GM12878 (cell line): Measurements from ENCODE around the gene RALGPS2.

ENCODE experiments used
- ATF7 ChIP-seq: fragments of 450-650 bp; IDR thresholded peaks from 2 replicates; pipeline ENCODE4 v1.6.1; 2016; ENCODE audit warnings: low read depth, mild to moderate bottlenecking
- CTCF ChIP-seq, 3 experiments: IDR thresholded peaks in 2 of 3; conservative IDR thresholded peaks in 1 of 3; 2 replicates each; pipeline ENCODE4 v1.5.1; 2011; ENCODE audit warnings: low read depth in 3 of 3, low read length in 3 of 3, mild to moderate bottlenecking in 3 of 3, control low read depth in 2 of 3, moderate library complexity in 2 of 3, inconsistent platforms in 1 of 3, mixed read lengths in 1 of 3; ENCODE audit not compliant: control insufficient read depth in 2 of 3, insufficient read depth in 1 of 3; ENCODE audit errors: extremely low read depth in 1 of 3
- EP300 ChIP-seq, 2 experiments: fragments of 150-350 bp in 1 of 2; IDR thresholded peaks; 2 replicates each; pipeline ENCODE4 v1.6.1; 2011 to 2012; ENCODE audit warnings: low read depth in 2 of 2, low read length in 2 of 2, borderline replicate concordance in 1 of 2, improper control_type of control experiment in 1 of 2, inconsistent platforms in 1 of 2; ENCODE audit not compliant: control insufficient read depth in 1 of 2
- EZH2 ChIP-seq: IDR thresholded peaks from 2 replicates; pipeline ENCODE4 v1.6.1; 2012; ENCODE audit warnings: low read depth, mild to moderate bottlenecking, control low read depth, inconsistent platforms, low read length, borderline replicate concordance; ENCODE audit not compliant: control insufficient read depth
- POLR2A ChIP-seq: IDR thresholded peaks from 2 replicates; pipeline ENCODE4 v1.6.1; 2011; ENCODE audit warnings: low read depth, mild to moderate bottlenecking, low read length
- SREBF1 ChIP-seq: IDR thresholded peaks from 2 replicates; pipeline ENCODE4 v1.6.1; 2012; ENCODE audit warnings: mild to moderate bottlenecking, low read length
- SUZ12 ChIP-seq: fragments of 200-600 bp; sonication (generic); IDR thresholded peaks from one replicate; pipeline ENCODE4 v1.6.1; 2018; ENCODE audit warnings: antibody characterized with exemption, mild to moderate bottlenecking; ENCODE audit not compliant: unreplicated experiment
- TBL1XR1 ChIP-seq: IDR thresholded peaks from 2 replicates; pipeline ENCODE4 v1.6.1; 2012; ENCODE audit warnings: low read depth, low read length, improper control_type of control experiment
- YY1 ChIP-seq: IDR thresholded peaks from 2 replicates; pipeline ENCODE4 v1.6.1; 2011; ENCODE audit warnings: low read depth, mild to moderate bottlenecking, low read length
- ZNF274 ChIP-seq: IDR thresholded peaks from one replicate; pipeline ENCODE4 v1.8.0; 2011; ENCODE audit not compliant: insufficient read length, insufficient read depth
- ZSCAN29 ChIP-seq: fragments of 450-650 bp; IDR thresholded peaks from 2 replicates; pipeline ENCODE4 v1.6.1; 2017; ENCODE audit warnings: mild to moderate bottlenecking, moderate library complexity

GRCh38 chr1:178926046-178926445 lies 201.0 kb downstream of the RALGPS2 start:
- TF ChIP-seq ATF7 (no peak), EP300 (IDR thresholded peaks at IDR 0.05; ENCODE audit: borderline replicate concordance in 1 of 2, control insufficient read depth in 1 of 2, low read depth in 2 of 2, low read length in 2 of 2) (no peak), ZNF274 (no peak), CTCF (IDR thresholded peaks at IDR 0.05 in 2 of 3, conservative IDR thresholded peaks at IDR 0.05 in 1 of 3; ENCODE audit: control insufficient read depth in 2 of 3, extremely low read depth in 1 of 3, insufficient read depth in 1 of 3, low read depth in 3 of 3, low read length in 3 of 3) (no peak), SREBF1 (no peak), TBL1XR1 (no peak), YY1 (no peak), ZSCAN29 (no peak), EZH2 (no peak), SUZ12 (no peak), POLR2A (no peak)
